SK-N-SH (cell line): ENCODE data around the gene PRR9. TPM values are rescaled to one million over a fixed set of nuclear protein-coding genes. Genes with fewer than 3 reads are reported as not detected.

Experiments
- CTCF ChIA-PET: fragments of 300-600, 350-600 bp; formaldehyde crosslinking; extraction: SDS; loops from one replicate; lab custom pipeline; 2021; lab: Yijun Ruan, JAX
- POLR2A ChIA-PET: fragments of 350-600 bp; sonication (Branson Sonifier 250); formaldehyde crosslinking; extraction: SDS; loops from one replicate; lab custom pipeline; 2020; ENCODE audit warnings: antibody characterized with exemption, inconsistent platforms; lab: Yijun Ruan, JAX
- DNase-seq: peaks from one replicate; pipeline ENCODE4 v3.0.0; 2012
- H2AFZ ChIP-seq: fragments of 200-600 bp; sonication (generic); 2 replicates; pipeline ENCODE4 v1.8.1; 2016; ENCODE audit warnings: antibody characterized with exemption, mild to moderate bottlenecking, low read depth
- H3F3A ChIP-seq: fragments of 200-600 bp; sonication (generic); replicated peaks from 2 replicates; pipeline ENCODE3; 2016; ENCODE audit warnings: antibody characterized with exemption, mild to moderate bottlenecking; ENCODE audit not compliant: insufficient read depth
- H3K27ac ChIP-seq, 2 experiments: fragments of 200-500 bp in 1 of 2; fragments of 200-600 bp in 1 of 2; sonication (Bioruptor generic) in 1 of 2; sonication (generic), shearing (Covaris generic) in 1 of 2; 2 replicates each; pipeline versions ENCODE4 v1.5.1 to v1.6.1; 2014 to 2016; ENCODE audit warnings: low read depth in 2 of 2, inconsistent platforms in 1 of 2, low read length in 1 of 2, mild to moderate bottlenecking in 1 of 2, mixed read lengths in 1 of 2
- H3K27me3 ChIP-seq: fragments of 200-600 bp; sonication (generic), shearing (Covaris generic); 2 replicates; pipeline ENCODE4 v1.6.1; 2016; ENCODE audit warnings: mixed run types; ENCODE audit not compliant: insufficient read depth
- H3K36me3 ChIP-seq, 2 experiments: fragments of 200-500 bp in 1 of 2; fragments of 200-600 bp in 1 of 2; sonication (Bioruptor generic) in 1 of 2; sonication (generic) in 1 of 2; replicated peaks in 1 of 2; 2 replicates each; pipeline versions ENCODE3 to v1.5.1; 2014 to 2016; ENCODE audit warnings: low read length in 1 of 2, mild to moderate bottlenecking in 1 of 2; ENCODE audit not compliant: insufficient read depth in 2 of 2, control insufficient read depth in 1 of 2
- H3K4me1 ChIP-seq, 2 experiments: fragments of 200-500 bp in 1 of 2; fragments of 200-600 bp in 1 of 2; sonication (Bioruptor generic) in 1 of 2; sonication (generic), shearing (Covaris generic) in 1 of 2; 2 replicates each; pipeline versions ENCODE4 v1.5.1 to v1.6.1; 2014 to 2016; ENCODE audit warnings: low read depth in 1 of 2, low read length in 1 of 2, mixed run types in 1 of 2; ENCODE audit not compliant: insufficient read depth in 2 of 2, control insufficient read depth in 1 of 2
- H3K4me2 ChIP-seq: fragments of 200-600 bp; sonication (generic), shearing (Covaris generic); 2 replicates; pipeline ENCODE4 v1.6.1; 2017; ENCODE audit warnings: mixed run types
- H3K4me3 ChIP-seq, 2 experiments: fragments of 200-500 bp in 1 of 2; fragments of 200-600 bp in 1 of 2; sonication (Bioruptor generic) in 1 of 2; sonication (generic), shearing (Covaris generic) in 1 of 2; 2 replicates each; pipeline versions ENCODE4 v1.5.1 to v1.8.1; 2014 to 2016; ENCODE audit warnings: low read depth in 2 of 2, inconsistent platforms in 1 of 2, low read length in 1 of 2, mild to moderate bottlenecking in 1 of 2, mixed read lengths in 1 of 2, moderate library complexity in 1 of 2
- H3K79me2 ChIP-seq: fragments of 200-600 bp; sonication (generic); 2 replicates; pipeline ENCODE4 v1.8.1; 2017; ENCODE audit warnings: mild to moderate bottlenecking; ENCODE audit not compliant: insufficient read depth
- H3K9ac ChIP-seq: fragments of 200-600 bp; sonication (generic); 2 replicates; pipeline ENCODE4 v1.6.1; 2017; ENCODE audit warnings: mixed run types
- H3K9me2 ChIP-seq: fragments of 200-600 bp; sonication (generic); 2 replicates; pipeline ENCODE4 v1.6.1; 2017; ENCODE audit warnings: mixed run types
- H3K9me3 ChIP-seq: fragments of 200-600 bp; sonication (generic); 2 replicates; pipeline ENCODE4 v1.6.1; 2017; ENCODE audit warnings: mixed run types, mild to moderate bottlenecking, moderate library complexity
- H4K20me1 ChIP-seq: fragments of 200-600 bp; sonication (generic); 2 replicates; pipeline ENCODE4 v1.6.1; 2017; ENCODE audit warnings: mild to moderate bottlenecking, mixed run types; ENCODE audit not compliant: insufficient read depth
- CTCF ChIP-seq: fragments of 200-600 bp; sonication (generic); IDR thresholded peaks from 2 replicates; pipeline ENCODE4 v1.6.1; 2017; ENCODE audit warnings: antibody characterized with exemption, mild to moderate bottlenecking, moderate library complexity
- EP300 ChIP-seq, 2 experiments: IDR thresholded peaks; 2 replicates each; pipeline versions ENCODE4 v1.4.0 to v1.6.1; 2012; ENCODE audit warnings: borderline replicate concordance in 1 of 2, low read depth in 1 of 2, low read length in 1 of 2
- EZH2phosphoT487 ChIP-seq: fragments of 200-600 bp; sonication (generic); IDR thresholded peaks from 2 replicates; pipeline ENCODE4 v1.6.1; 2017; ENCODE audit warnings: low read depth, mixed run types, mild to moderate bottlenecking, antibody characterized with exemption, moderate library complexity, borderline replicate concordance
- FOSL2 ChIP-seq: IDR thresholded peaks from 2 replicates; pipeline ENCODE4 v1.4.0; 2012; ENCODE audit warnings: low read depth, mild to moderate bottlenecking, moderate library complexity, borderline replicate concordance
- GABPA ChIP-seq: IDR thresholded peaks from 2 replicates; pipeline ENCODE4 v1.4.0; 2012; ENCODE audit warnings: low read depth, mild to moderate bottlenecking
- JUND ChIP-seq: IDR thresholded peaks from 2 replicates; pipeline ENCODE4 v1.4.0; 2012
- MAX ChIP-seq: IDR thresholded peaks from 2 replicates; pipeline ENCODE4 v1.4.0; 2012; ENCODE audit warnings: low read depth
- NFIC ChIP-seq: IDR thresholded peaks from 2 replicates; pipeline ENCODE4 v1.4.0; 2012; ENCODE audit warnings: borderline replicate concordance
- POLR2AphosphoS5 ChIP-seq: IDR thresholded peaks from 2 replicates; pipeline ENCODE4 v1.6.1; 2012; ENCODE audit warnings: low read depth, low read length
- RAD21 ChIP-seq: IDR thresholded peaks from 2 replicates; pipeline ENCODE4 v1.6.1; 2012; ENCODE audit warnings: mild to moderate bottlenecking, low read length
- RCOR1 ChIP-seq: fragments of 150-350 bp; IDR thresholded peaks from 2 replicates; pipeline ENCODE4 v1.6.1; 2017; ENCODE audit warnings: antibody characterized with exemption, low read length
- REST ChIP-seq: IDR thresholded peaks from 2 replicates; pipeline ENCODE4 v1.6.1; 2012; ENCODE audit warnings: mild to moderate bottlenecking, low read depth, low read length, moderate library complexity
- RFX5 ChIP-seq: IDR thresholded peaks from 2 replicates; pipeline ENCODE4 v1.6.1; 2012; ENCODE audit warnings: mild to moderate bottlenecking, improper control_type of control experiment, low read length
- SIN3A ChIP-seq: IDR thresholded peaks from 2 replicates; pipeline ENCODE4 v1.6.1; 2012; ENCODE audit warnings: low read depth, mild to moderate bottlenecking, low read length, moderate library complexity, borderline replicate concordance
- WGBS: methylation state at CpG from one replicate; pipeline ENCODE4 v1.1.6; 2017; ENCODE audit warnings: low lambda C conversion rate; 5-methylcytosine and 5-hydroxymethylcytosine counted together
- polyA plus RNA-seq, 3 experiments: library from polyadenylated mRNA; depleted of rRNA; stranded (reverse); fragments of >200 nt; gene quantifications; 2 replicates each; pipeline ENCODE4 v1.2.3, GENCODE V29; 2012

Gene PRR9
- polyA plus RNA-seq, 1 of the 3 experiments (the other 2 are of a cell fraction) = not detected

DNA sequence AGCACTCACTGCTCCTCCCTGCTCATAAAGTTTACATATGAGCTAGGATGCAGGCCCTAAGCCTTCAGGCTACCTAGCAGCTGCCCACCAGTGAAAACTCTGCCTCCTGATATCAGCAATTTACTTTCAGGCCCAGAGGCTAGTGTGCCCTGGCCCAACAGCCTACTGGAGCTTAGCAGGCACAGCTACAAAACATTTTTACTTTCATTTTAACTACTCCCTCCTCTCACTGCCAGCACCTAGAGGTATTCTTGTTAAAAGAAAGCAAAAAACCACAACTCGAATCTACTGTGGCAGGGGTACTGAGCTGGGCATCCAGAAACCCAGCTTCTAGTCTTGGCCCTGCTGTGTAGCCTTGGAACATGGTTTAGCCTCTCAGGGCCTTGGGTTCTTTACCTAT lies 36.3 kb downstream of the PRR9 start:
- POLR2A ChIA-PET = no interaction called here

More for the DNA sequence above, 36.3 kb downstream of the PRR9 start:
- TF ChIP-seq RFX5 (no peak), POLR2AphosphoS5 (no peak), NFIC (no peak), MAX (no peak), CTCF (no peak), RCOR1 (no peak), EZH2phosphoT487 (no peak), EP300 (IDR thresholded peaks at IDR 0.05; ENCODE audit: borderline replicate concordance in 1 of 2, low read depth in 1 of 2, low read length in 1 of 2) (no peak), GABPA (no peak), FOSL2 (no peak), JUND (no peak), REST (no peak), RAD21 (no peak), SIN3A (no peak)
- no peaks in the 10 kb centered on the region for H3K36me3 ChIP-seq
- no peak overlapping the region for H3K4me2 ChIP-seq
- H3K9me3 ChIP-seq = no peaks in the 10 kb centered on the region
- H3K27me3 ChIP-seq = no peaks in the 10 kb centered on the region
- no peak overlapping the region for H3K9ac ChIP-seq
- no peaks in the 10 kb centered on the region for H3F3A ChIP-seq
- no peaks in the 10 kb centered on the region for H4K20me1 ChIP-seq
- no peak overlapping the region for H3K4me3 ChIP-seq
- H3K9me2 ChIP-seq = no peaks in the 10 kb centered on the region
- H2AFZ ChIP-seq = no peak overlapping the region
- CTCF ChIA-PET = interaction anchor here (1.6 kb wide), 1 partner anchor 35 kb away, joined by 4 read pairs; no protein-coding TSS in a partner anchor
- no peak overlapping the region for H3K27ac ChIP-seq
- H3K79me2 ChIP-seq = no peaks in the 10 kb centered on the region
- no peak for DNase-seq
- 0% methylated on average over 1 of the region's 1 CpG for WGBS
- no peaks in the 10 kb centered on the region for H3K4me1 ChIP-seq
